GM06990 (cell line): ENCODE measurements around the gene TYW1B.
"Not testable (repeated sequence)": the region's sequence is repeated elsewhere in the genome, so short reads cannot be mapped to it uniquely, and the experiment has no call there.

Experiments
- DNase-seq: peaks from one replicate; pipeline ENCODE4 v3.0.0-alpha.2; 2011; ENCODE audit not compliant: insufficient read length; ENCODE audit errors: extremely low read depth
- H3K27me3 ChIP-seq: replicated peaks from 2 replicates; pipeline ENCODE4 v1.6.0; 2011; ENCODE audit warnings: low read length; ENCODE audit not compliant: control insufficient read depth, insufficient read depth
- H3K36me3 ChIP-seq: 2 replicates; pipeline ENCODE4 v1.5.1; 2011; ENCODE audit warnings: low read length; ENCODE audit not compliant: control insufficient read depth, insufficient read depth
- H3K4me3 ChIP-seq: replicated peaks from 2 replicates; pipeline ENCODE4 v1.5.1; 2011; ENCODE audit warnings: low read depth, mild to moderate bottlenecking, control low read depth, low read length
- TF ChIP-seq, protein P1 (sequence below): IDR thresholded peaks from 2 replicates; pipeline ENCODE4 v1.5.1; 2011; ENCODE audit warnings: low read length, control low read depth, mild to moderate bottlenecking, inconsistent platforms; ENCODE audit not compliant: insufficient read depth, poor library complexity, severe bottlenecking

The TYW1B gene

DNA sequence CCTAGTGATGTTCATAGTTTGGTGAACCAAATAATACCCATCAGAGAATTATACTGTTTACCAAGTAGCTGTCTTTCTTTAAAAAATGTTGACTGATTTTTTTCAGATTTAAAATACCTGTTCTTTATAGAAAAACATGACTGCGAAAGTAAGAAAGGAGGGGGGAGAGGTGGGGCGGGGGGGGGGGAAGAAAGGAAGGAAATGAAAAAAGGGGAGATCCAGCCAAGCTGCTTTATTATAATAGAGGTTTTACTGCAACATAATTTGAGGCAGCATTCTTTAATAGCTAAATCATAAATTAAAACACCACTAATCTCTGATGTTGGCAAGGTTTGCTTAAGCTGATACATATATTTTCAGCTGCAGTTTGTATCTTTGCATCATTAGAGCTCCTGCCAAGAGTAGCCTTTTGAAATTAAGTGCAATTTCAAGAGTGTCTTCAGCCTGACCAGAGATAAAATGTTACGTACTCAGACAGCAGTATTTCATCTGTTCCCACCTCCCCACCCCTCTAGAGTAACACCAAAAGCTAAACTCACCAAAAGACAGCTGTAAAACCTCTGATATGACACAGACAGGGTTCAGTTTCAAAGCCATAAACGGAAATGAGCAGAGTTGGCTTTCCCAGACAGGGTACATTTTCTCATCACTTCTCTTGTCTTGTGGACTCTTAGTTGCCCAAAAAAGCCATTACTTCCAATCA, 202.1 kb downstream of the TYW1B start:
- not testable (repeated sequence) for H3K27me3 ChIP-seq, DNase-seq, H3K4me3 ChIP-seq

DNA sequence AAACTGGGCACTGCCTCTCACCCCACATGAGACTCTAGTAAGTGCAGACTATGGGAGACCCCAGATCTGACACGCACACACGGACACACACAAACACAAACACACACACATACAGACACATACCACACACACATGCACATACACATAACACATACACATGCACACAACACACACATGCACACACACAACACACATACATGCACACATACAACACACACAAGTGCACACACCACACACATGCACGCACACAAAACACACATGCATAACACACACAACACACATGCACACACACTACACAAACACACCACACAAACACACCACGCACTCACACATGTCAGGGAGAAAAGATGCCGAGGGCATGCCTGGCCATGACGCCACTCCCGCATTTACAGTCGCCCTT, 205.5 kb downstream of the TYW1B start:
- no peaks in the 10 kb centered on the region for H3K36me3 ChIP-seq
- DNase-seq: no peak
- no peak overlapping the region for H3K4me3 ChIP-seq
- H3K27me3 ChIP-seq: no peaks in the 10 kb centered on the region
- TF ChIP-seq, protein P1, sequence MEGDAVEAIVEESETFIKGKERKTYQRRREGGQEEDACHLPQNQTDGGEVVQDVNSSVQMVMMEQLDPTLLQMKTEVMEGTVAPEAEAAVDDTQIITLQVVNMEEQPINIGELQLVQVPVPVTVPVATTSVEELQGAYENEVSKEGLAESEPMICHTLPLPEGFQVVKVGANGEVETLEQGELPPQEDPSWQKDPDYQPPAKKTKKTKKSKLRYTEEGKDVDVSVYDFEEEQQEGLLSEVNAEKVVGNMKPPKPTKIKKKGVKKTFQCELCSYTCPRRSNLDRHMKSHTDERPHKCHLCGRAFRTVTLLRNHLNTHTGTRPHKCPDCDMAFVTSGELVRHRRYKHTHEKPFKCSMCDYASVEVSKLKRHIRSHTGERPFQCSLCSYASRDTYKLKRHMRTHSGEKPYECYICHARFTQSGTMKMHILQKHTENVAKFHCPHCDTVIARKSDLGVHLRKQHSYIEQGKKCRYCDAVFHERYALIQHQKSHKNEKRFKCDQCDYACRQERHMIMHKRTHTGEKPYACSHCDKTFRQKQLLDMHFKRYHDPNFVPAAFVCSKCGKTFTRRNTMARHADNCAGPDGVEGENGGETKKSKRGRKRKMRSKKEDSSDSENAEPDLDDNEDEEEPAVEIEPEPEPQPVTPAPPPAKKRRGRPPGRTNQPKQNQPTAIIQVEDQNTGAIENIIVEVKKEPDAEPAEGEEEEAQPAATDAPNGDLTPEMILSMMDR: no peak

More for the DNA sequence above, 202.1 kb downstream of the TYW1B start:
- H3K36me3 ChIP-seq: not testable (repeated sequence)

DNA sequence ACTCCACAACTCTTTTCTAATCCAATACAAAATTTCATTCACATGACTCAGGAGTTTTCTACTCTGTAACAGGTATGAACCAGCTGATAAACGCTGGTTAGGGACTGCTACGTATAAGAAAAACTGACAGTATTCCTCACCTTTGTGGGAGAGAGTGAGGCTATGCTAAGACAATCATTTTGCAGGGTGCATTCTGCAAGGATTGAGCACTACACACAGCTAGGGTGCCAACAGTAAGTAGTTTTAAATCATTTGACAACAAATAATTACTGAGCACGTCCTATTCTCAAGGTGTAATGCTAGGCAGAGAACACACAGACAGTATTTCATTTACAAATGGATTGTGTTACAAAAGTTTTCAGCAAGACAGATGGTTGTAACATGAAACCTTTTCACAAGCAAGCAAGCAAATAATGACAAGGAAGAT, 206.2 kb downstream of the TYW1B start:
- H3K36me3 ChIP-seq, H3K4me3 ChIP-seq, H3K27me3 ChIP-seq, DNase-seq: not testable (repeated sequence)

DNA sequence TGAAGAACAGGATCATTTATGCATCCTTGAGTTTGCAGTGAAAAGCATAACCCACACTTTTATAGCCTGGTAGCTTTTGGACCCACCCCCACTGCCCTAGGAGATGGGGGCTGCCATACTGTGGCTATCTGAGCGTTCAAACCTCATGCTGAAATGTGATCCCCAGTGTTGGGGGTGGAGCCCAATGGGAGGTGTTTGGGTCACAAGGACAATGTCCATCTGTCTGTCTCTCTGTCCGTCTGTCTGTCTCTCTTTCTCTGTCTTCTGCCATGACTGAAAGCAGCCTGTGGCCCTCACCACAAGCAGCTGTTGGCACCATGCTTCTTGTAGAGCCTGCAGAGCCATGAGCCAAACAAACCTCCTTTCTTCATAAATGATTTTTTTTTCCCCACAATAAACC, 207.1 kb downstream of the TYW1B start:
- not testable (repeated sequence) for H3K27me3 ChIP-seq, DNase-seq, H3K36me3 ChIP-seq, H3K4me3 ChIP-seq

DNA sequence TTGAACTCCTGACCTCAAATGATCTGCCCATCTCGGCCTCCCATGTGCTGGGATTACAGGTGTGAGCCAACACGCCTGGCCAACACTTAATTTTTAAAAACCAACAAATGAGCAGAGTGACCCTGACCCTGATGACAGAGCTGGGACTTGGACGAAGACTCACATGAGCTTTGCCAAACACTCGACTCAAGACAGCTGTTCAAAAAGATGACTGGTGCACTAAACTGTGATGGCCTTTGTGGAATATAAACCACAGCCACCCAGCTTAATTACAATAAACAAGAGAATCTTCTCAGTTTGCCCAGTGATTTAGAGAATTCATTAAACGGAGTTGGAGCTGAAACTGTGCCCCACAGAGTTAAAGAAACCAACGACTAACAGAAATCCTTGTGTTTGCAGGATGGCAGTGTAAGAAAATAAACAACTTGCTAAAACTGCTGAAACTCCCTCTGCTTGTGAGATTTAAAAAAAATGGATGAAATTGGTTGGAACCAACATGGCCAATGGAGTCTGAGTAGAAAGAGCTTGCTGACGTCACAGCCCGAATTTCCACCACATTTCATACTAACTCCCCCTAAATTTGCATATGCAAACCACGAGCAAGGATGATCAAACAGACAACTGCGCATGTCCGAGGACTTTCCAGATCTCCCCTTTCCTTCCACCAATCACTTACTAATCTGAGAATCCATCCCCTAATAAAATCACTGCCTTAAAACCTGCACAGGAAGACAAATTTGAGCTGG, 209.4 kb downstream of the TYW1B start:
- H3K4me3 ChIP-seq, DNase-seq, H3K36me3 ChIP-seq: not testable (repeated sequence)

DNA sequence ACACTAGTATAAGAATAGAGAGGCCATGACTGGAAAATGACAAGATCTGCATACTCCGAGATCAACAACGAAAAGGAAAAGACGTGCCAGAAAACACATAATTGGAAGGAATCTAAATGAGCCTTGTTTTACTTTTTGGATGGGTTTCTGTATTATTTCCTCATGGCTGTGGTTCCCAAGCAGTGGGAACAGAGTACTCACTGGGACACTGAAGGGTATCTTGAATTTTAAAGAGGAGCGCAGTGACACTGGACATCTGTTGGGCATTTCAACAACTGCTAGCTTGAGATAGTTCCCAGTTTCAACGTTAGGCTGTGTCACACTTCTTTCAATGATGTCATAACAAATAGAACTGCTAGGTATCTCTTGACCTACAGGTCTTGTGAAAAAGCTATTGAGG, 218.2 kb downstream of the TYW1B start:
- H3K4me3 ChIP-seq, DNase-seq, H3K27me3 ChIP-seq, H3K36me3 ChIP-seq: not testable (repeated sequence)

More for the DNA sequence above, 209.4 kb downstream of the TYW1B start:
- H3K27me3 ChIP-seq: not testable (repeated sequence)

DNA sequence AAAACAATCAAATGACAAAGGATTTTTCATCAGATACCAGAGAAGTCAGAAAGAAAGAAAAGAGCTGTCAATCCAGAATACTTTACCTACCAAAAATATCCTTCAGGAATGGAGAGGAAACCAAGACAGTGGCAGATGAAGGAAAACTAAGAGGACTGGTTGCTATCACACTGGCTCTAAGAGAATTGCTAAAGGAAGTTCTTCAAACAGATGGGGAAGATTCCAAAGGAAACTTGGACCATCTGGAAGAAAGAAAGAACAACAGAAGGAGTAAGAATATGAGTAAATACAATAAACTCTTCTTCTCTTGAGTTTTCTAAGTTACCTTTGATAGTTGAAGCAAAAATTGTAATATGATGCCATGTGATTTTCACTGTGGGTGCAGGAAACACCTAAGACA, 220.0 kb downstream of the TYW1B start:
- not testable (repeated sequence) for H3K36me3 ChIP-seq, DNase-seq, H3K4me3 ChIP-seq, H3K27me3 ChIP-seq

DNA sequence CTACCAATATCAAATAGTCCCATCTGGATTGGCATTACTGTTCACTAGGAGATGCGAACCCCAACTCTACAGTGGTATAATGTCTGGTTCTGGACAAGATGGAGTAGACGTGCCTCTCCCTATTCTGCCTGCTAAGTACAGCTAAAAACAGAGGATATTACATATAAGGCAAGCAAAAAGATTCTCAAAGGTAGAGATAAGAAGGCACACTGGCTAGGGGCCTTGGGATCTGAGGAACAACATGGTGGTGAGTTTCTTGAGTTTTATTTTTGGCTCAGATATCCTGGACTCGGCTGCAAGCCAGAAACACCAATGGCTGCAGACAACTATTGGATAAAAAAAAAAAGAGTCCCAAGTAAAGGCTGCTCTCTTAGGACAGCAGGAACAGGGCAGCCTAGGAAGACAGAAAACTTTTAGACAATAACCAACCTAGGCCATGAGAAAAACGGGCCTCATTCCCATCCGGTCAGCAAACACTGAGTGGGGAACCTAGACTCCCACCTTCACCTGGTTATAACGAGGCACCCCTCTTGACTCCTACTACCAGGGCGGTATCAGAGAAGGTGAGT, 222.1 kb downstream of the TYW1B start:
- H3K36me3 ChIP-seq, H3K4me3 ChIP-seq, DNase-seq, H3K27me3 ChIP-seq: not testable (repeated sequence)

DNA sequence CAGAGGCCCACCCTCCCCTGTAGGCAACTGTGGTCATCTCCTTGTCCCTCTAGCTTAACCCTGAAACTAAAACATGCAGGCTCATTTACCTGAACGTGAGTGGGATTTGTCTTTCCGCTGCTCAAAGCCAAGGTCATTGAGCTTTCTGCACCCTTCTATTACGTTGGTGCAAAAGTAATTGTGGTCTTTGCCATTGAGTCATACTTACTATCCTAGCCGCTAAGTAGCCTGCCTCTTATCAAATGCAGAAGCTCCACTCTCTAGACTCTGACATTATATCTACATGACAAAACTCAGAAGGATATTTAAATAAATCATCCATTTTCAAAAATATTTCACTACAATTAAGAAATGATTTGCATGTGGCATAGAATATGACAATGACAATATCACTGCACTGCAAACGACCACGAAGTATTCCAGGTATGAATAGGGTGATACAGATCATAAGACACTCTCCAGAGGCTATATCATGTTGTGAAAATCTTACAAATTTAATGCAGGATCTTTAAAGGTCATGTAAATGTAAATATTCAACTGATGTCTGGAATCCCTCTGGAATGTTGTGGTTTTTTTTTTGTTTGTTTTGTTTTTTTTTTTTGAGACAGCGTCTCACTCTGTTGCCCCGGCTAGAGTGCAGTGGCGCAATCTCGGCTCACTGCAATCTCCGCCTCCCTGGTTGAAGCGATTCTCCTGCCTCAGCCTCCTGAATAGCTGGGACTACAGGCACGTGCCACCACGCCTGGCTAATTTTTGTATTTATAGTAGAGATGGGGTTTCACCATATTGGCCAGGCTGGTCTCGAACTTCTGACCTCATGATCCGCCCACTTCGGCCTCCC, 223.0 kb downstream of the TYW1B start:
- H3K27me3 ChIP-seq, DNase-seq, H3K4me3 ChIP-seq, H3K36me3 ChIP-seq: not testable (repeated sequence)

DNA sequence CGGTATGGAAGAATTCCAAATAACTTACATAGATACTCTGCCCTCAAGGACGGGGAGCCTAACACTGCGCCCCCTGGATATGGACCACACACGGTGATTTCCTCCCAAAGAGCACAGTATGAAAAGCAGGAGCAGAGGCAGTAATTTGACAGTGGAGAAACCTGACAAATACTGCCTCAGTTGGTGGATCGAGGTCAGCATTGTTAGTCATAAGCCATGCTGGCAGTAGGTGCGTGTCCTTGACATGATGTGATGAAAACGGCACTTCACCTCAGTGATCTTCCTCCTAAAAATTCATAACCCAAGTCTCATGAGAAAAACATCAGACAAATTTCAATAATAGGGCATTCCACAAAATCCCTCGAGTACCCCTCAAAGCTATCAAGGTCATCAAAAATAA, 224.5 kb downstream of the TYW1B start:
- not testable (repeated sequence) for DNase-seq, H3K36me3 ChIP-seq, H3K27me3 ChIP-seq, H3K4me3 ChIP-seq
